Stimulated activated CD4-positive, alpha-beta T cell treated with anti-CD3 and anti-CD28 coated beads, Interleukin-2, amount 100 ng/mL, for 24 hours (primary cell): ENCODE measurements around the gene CCDC185.
"Not testable (repeated sequence)": the region's sequence is repeated elsewhere in the genome, so short reads cannot be mapped to it uniquely, and the experiment has no call there.

Source experiments
- DNase-seq, 2 donors: peaks; one replicate each; pipeline ENCODE4 v3.0.0-alpha.2; 2020

Gene CCDC185

DNA sequence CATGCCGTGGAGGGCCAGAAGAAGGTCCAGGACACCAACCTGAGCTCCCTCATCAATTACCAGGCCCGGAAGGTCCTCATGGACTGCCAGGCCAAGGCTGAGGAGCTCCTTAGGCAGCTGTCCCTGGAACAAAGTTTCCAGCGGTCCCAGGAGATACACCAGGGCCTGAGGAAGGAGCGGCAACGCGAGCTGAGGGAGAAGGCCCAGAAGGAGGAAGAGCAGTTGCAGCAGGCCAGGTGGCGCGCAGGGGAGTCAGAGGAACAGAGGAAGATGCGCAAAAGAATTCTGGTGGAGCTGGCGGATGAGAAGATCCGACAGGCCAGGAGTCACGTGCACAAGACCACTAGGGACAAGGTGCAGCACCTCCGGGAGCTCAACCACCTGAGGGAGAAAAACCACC is 1.5 kb downstream of the CCDC185 start:
- no peak for DNase-seq

DNA sequence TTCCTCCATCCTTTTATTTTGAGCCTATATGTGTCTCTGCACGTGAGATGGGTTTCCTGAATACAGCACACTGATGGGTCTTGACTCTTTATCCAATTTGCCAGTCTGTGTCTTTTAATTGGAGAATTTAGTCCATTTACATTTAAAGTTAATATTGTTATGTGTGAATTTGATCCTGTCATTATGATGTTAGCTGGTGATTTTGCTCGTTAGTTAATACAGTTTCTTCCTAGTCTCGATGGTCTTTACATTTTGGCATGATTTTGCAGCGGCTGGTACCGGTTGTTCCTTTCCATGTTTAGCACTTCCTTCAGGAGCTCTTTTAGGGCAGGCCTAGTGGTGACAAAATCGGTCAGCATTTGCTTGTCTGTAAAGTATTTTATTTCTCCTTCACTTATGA is 6.2 kb downstream of the CCDC185 start:
- not testable (repeated sequence) for DNase-seq

DNA sequence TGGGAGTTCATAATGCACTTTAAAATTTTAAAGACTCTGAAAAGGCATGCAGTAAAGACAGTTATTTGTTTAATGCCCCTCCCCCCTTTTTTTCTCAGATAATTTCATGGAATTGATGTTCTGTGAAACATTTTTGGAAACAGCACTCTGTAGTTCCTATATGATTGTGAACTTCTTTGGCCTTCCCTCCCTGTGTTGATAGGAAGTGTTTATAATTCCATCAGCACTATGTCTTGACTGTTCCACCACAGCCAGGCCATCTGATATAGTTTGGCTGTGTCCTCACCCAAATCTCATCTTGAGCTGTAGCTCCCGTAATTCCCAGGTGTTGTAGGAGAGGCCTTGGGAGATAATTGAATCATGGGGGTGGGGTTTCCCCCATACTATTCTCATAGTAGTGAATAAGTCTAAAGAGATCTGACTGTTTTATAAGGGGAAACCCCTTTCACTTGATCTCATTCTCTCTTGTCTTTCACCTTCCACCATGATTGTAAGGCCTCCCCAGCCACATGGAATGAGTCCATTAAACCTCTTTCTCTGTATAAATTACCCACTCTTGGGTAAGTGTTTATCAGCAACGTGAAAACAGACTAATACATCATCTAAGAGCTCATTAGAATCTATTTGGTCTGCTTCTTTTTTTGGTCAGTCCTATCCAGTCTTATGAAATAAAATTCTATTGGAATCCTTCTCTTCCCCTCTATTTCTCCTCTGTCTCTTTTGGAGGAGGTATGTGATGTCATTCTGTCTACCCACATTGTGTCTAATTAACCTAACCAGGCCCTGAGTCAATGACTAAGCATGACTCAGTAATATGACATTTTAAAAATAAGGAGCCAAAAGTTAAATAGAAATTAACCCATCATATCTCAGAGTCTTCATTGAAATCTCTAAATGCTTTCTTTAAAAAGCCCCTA is 8.9 kb downstream of the CCDC185 start:
- no peak for DNase-seq

DNA sequence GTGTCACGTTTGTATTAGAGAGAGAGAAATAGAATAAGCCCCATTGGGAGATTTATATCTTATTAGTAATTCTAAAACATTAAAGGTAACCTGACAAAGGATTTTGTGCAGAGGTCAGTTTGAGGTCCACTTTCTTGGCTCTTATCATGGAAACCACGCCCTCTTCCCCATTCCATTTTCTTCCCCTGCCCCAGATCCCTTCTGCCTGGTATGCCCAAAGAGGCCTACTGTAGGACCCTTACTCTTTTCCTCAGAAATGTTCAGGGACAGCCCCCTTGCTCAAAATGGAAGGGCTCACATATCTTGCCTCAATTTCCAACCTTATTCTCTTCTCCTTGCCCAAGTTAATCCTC is 9.6 kb downstream of the CCDC185 start:
- no peak for DNase-seq

DNA sequence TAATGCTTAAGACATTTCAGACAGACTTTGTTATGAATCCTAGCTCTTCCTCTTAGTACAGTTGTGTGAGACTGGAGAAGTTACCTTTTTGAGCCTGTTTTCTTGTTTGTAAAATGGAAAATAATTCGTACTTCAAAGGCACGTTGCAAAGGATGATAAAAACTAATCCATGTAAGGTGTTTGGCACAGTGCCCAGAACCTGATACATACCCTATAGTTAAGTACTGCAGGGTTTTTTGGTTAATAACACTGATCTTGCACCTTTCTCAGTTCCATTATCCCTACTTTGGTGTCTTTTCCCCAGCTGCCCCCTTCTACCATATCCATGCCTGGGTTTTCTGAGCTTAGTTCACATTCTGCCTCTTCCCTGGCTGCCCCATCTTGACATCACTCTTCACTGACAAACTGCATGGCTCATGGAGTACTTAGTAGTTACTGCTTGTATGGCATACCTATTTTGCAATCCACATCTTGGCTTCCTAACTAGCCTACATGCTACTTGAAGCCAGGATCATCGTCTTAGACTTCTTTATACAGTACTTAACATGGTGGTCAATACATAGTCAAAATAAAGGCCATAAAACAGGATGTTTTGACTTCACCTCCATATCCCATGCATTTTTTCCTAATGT is 10.1 kb downstream of the CCDC185 start:
- no peak for DNase-seq

DNA sequence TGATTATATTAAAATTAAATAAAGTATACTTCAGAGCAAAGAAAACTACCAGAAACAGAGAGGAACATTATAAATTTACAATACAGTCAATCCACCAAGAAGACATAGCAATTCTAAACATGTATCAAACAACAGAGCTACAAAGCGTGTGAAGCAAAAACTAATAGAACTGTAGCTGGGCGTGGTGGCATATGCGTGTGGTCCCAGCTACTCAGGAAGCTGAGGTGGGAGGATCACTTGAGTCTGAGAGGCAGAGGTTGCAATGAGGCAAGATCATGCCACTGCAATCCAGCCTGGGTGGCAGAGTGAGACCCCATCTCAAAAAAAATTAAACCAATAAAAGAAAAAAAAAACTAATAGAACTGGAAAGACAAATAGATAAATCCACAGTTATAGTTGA is 12.3 kb downstream of the CCDC185 start:
- no peak for DNase-seq

DNA sequence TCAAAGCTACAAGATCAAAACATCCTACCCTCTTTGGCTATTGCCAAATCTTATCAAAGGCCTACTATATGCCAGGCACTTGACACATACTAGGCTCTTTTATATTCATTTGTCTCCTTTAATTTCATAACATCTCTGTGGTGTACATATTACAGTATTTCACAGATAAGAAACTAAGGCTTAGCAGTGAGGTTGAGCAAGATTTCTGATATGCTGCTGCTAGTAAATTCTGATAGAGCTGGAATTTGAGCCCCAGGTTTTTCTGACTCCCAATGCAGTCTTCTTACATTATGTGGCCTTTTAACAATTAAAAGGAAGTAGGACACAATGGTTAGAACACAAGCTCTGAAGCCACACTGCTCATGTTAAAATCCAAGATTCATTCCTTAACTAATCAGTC is 16.8 kb downstream of the CCDC185 start:
- DNase-seq: no peak

DNA sequence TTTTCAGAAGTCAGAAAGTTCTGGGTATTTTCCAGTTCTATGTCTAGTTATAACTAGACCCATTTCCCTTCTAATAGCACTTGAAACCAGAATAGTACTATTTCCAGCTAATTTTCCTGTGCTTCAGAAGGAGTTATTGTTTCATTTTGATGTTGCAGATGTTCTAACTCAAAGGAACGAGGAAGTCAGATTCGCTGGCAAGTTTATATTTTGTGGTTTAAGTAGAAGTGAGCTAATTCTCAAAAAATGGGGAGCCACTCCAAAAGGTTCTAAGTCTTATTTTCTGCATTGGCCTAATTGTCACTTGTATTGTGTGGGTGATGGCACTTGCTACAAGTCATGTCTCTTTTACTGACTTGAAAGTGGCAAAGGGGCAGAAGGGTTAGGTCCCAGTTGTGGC is 18.1 kb downstream of the CCDC185 start:
- DNase-seq: no peak

DNA sequence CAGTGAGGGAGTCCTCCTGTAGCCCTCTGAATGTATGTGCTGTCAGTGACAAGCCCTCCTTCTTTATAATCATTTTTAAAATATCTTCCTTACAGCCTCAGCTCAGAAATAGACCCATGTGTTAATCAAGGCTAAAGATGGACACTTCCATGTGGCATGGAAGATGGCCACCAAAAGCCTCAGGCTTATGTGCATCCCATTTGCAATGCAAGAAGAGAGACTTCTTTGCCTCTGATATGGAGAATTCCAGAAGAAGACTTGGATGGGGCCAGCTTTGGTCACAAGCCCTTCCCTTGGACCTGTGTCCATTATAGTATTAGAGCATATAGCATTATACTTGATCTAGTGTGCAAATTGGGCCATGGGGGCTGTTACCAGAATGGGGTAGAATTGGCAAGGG is 18.5 kb downstream of the CCDC185 start:
- no peak for DNase-seq

DNA sequence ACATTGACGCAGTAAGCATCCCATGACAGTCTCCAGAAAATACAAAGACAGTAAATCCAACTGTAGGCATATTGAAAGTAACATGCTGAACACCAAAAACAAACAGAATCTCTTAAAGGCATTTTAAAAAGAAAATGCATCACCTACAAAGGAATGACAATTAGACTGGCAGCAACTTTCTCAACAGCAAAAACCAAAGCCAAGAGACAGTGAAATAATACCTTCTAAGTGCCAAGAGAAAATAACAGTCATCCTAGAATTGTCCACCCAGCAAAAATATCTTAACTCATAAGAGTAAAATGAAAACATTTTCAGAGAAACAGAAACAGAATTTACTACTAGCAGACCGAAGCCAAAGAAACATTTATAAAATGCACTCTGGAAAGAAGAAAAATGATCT is 20.0 kb downstream of the CCDC185 start:
- DNase-seq: no peak

DNA sequence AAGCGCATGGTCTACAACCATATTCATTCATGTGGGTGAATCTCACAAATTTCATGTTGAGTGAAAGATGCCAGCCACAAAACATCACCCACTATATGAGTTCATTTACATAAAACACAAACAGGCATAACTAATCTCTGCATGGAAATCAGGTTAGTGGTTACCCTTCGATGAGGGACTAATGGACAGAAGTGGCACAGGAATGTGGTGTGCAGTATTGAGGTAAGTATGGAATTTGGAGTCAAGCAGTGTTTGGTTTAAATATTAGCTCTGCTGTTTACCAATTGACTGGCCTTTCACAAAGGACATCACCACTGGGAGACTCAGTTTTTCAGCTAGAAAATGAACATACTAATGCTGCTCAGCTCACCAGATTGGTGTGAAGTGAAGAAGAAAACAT is 24.2 kb downstream of the CCDC185 start:
- DNase-seq: no peak

DNA sequence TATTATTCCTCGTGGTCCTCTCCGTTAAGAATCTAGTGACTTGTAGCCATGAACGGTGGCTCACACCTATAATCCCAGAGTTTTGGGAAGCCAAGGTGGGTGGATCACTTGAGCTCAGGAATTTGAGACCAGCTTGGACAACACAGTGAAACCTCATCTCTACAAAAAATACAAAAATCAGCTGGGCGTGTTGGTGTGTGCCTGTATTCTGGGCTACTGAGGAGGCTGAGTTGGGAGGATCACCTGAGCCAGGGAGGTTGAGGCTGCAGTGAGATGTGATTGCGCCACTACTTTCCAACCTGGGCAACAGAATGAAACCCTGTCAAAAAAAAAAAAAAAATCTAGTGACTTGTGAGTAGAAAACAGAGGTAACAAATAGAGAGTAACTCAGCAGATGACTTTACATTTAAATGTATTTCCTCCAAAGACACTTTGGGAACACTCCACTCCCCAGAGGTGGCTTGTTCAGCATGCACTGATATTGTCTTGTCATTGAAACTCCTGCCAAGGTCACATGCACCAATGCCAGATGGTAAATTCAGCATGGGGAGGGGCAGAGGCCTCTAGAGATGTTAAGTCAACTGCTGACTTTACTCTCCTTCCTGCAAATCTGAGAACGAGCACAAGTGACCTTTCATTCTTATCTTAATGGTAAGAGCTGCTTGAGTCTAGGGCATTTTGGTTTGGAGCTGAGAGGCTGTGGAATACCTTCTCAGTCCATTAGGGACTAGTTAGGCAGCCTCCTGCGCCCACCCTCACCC is 24.9 kb downstream of the CCDC185 start:
- DNase-seq: no peak

DNA sequence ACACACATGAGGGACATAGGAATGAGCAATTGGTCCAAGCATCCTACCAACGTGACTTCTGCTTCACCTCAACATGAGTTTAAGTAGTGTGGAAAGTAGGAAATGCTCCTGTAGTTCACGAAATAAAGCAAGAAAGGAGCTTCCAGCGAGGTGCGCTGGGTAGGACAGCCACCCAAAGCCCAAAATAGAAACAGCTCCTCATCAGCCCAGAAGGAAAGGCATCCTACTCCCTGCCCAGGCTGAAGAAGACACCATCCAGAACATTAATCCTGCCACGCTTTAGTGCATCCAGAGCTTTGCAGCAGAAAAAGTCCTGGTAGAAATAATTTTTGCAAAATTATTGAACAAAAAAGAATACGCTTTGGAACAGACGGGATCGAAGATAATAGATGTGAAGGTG is 25.9 kb downstream of the CCDC185 start:
- DNase-seq: no peak

DNA sequence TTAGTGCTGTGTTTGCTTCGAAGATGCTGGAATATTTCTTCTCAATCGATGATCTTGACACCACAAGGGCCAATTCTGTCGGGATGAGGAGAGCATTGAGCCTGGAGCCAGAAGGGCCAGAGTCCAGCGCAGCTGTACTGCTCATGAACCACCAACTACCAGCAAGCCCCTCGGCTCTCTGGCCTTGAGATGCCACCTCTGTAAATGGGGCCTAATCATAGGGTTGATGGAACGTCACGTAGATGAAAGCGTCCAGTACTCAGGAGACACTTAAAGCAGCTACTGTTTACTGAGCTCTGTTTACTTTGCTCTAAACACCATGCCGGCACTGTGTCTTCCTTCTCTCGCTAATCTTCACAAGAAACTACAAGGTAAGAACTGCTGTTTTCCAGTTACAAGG is 26.3 kb downstream of the CCDC185 start:
- no peak for DNase-seq

DNA sequence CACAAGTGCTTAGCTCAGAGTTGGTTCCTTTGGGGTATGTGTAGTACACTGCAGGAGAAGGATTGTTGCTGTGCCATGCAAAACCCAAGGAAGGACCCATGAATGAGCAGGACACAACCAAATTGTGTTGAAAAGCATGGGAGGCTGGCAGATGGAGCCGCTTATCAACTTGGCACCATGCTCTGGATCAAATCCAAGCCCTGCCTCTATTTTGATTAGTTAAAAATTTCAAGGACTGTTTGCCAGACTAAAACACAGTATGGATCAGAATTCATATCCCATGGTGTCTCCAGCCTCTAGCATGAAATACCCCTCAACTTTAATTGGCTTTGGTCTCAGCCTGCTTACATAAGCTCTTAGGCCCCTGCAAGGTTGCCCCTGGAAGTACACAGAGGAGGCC is 27.8 kb downstream of the CCDC185 start:
- no peak for DNase-seq

DNA sequence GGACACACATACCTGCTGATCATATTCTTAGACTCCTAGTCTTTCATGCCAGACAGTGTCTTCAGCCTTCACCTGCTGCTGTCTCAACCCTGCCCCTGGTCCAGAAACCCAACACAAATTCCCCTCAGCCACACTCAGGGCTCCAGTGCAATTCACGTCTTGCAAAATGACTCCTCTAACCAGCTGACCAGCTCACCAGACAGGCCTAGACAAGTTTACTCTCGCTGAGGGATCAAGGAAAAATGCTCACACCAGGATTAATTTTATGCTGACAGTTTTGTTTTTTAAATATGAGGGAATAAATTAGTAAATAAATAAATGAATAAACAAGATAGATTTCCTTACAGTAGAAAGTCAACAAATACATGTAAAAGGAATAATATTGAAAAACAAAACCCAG is 28.5 kb downstream of the CCDC185 start:
- DNase-seq: no peak

DNA sequence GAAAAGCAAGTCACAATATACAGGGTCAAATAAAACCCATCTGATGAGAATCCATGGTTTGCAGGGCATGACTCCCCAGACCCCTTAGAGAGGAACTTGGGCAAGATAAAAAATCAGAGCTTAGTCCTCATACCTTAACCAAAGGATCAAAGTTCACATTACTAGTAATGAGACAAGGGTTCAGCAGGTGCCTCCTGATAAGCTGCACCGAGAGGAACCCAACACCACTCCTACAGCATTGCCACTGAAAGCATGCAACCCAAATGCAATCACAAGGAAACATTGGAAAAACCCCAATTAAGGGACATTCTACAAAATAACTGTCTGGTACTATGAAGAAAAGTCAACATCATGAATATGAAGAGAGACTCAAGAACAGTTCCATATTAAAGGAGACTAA is 29.7 kb downstream of the CCDC185 start:
- DNase-seq: no peak

DNA sequence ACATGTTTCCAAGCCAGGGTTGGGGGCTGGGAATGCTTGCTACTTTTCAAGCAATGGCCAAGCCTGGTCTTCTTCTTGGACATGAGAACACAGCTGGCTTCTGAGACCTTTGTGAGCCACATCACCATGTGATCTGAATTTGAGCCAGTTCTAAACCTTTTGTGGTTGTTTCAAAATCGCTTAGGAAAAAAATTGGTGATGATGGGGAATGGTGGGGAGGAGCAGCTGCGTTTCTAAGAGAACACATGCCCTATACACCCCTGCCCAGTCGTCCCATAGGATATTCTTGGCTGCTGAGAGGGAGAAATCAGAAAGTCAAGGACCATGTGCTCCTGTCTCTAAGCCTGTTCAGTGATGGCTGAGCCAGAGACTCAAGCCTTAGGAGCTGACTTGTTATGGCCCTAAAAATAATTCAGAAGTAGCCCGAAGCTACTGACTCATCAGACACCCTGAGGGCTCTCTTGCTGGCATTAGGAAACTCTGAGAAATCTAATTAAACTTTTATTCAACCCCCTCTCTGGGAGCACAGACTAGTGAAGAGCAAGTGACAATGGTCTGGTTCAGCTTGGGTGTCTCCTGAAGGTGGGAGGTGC is 30.5 kb downstream of the CCDC185 start:
- no peak for DNase-seq

DNA sequence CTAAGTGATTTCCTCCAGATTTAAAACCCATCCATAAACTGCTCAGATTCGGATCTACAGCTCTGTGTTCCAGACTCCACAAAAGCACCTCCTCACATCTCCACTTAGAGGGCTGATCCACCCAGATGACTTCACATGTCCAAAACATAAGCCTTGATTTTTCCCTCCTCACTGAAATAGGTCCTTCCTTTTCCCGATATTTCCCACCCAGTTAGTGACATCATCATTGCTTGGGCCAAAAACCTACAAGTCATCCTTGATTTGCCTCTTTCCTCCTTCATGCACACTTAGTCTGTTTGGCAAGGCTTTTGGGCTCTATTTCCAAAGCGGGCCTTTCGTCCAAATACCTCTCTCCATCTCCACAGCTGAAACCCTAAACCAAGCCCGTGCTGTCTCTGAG is 32.3 kb downstream of the CCDC185 start:
- no peak for DNase-seq

DNA sequence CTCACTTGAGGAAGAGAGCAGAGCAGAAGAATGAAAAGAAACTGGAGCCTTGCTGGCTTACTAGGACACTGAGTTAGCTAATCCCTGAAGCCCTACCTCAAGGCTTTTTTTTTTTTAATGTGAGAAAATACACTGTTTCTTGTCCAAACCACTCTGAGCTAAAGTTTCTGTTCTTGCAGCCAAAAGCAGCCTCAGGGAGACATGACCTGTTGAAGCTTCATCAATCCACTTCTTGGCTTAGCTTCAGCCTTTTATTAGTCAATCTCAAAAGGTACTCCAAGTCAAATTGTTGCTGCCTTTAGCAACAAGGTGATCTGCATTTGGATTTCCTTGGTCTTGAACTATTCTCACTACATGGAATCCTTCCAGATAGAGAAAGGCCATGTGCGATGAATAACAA is 33.7 kb downstream of the CCDC185 start:
- no peak for DNase-seq

DNA sequence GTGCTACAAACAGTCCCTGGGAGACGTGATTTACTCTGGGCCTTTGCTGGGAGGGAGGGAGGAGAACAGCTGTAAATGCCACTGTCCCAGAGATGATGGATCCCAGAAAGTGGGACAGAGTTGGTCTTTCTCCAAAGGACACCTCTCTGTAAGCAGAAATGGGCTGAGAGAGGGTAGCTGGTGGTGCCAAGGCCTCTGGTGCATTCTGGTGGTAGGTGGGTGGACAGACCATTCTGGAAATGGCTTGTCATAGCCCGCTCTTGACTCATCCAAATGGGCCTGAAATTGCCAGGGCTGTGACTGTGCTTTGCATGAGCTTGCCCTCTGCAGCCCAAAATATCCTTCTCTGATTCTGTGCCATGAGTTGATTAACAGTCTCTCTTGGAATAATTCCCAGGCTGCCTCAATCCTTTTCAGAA is 36.1 kb downstream of the CCDC185 start:
- no peak for DNase-seq

DNA sequence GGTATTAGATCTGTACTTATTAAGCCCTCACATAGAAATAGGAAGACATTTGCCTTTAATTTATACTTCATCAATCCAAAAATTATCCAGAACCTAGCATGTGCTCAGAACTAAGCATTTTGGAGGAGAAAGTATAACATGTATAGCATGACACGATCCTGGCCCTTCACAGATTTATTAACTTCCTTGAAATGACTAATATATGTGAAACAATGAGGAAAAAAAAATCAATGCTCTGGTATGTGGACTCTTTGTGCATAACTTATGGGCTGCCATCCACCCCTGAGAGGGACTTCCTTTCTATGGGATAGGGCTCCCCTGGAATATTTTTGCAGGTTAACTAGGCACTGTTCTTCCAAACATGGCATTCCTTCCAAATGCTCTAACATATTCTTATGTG is 36.6 kb downstream of the CCDC185 start:
- DNase-seq: no peak

DNA sequence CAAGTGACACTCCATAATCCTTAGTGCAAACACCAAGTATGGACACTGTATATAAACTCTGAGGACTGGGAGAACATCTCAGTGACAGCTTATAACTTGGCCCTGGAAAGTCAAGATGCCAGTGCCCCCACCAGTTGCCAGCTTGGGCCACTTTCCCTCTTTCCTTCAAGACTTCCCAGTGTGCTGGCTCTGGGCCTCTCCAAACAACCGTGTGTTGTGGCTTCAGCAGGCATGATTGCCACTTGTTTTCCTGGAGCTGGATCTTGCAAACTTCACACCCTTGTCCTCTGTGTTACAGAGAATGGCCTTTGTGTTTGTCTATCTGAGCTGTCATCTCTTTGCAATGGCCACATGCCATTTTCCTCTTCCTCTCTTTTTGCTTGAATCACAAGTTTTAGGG is 37.0 kb downstream of the CCDC185 start:
- DNase-seq: no peak

DNA sequence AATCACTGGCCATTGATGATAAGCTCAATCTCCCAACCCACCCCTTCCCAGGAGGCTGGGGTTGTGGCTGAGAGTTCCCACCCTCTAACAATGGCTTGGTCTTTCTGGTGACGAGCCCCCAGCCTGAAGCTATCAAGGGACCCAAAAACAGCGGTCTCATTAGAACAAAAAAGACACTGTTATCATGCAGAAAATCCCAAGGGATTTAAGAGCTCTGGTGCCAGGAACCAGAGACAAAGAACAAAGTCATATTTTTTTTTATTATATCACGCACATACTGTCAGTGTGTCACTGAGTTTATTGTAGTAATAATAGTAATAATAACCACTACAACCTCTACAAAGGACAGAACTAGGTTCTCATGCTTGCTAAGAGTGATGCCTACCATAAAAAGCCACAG is 43.9 kb downstream of the CCDC185 start:
- no peak for DNase-seq
